Measurements from ENCODE around the gene XRCC4.

DNA sequence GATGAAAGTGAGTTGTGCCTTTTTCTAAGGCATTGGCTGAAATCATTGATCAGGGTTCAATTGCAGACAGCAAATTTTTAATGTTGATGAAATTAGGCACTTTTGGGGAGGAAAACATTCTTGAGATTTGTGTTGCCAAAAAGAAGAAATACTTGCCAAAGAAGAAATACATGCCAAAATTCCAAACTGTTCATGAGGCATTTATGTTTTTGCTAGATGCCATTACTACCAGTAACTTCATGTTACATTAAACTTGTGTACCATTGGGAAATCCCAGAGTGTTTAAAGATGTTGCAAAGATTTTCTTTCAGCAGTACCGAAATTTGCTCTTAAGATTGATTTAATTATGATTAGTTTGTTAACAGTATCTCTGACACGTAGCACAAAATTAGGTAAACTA lies 7.0 kb downstream of the XRCC4 start:
- no peak for TF ChIP-seq POLR2A (IDR thresholded peaks at IDR 0.05; ENCODE audit: low read depth, low read length)
- TF ChIP-seq POLR2AphosphoS5 (IDR thresholded peaks at IDR 0.05; ENCODE audit: low read depth, low read length) = no peak
